Hypothalamus (tissue), 51 donors: ENCODE measurements around the gene MELK.

Experiments used
- DNase-seq, 51 donors: peaks; one replicate each; lab custom pipeline; 2025; lab: John Stamatoyannopoulos, UW

Gene MELK

GRCh38 chr9:36576866-36577265, 4.2 kb downstream of the MELK start:
- no peak for DNase-seq

DNA sequence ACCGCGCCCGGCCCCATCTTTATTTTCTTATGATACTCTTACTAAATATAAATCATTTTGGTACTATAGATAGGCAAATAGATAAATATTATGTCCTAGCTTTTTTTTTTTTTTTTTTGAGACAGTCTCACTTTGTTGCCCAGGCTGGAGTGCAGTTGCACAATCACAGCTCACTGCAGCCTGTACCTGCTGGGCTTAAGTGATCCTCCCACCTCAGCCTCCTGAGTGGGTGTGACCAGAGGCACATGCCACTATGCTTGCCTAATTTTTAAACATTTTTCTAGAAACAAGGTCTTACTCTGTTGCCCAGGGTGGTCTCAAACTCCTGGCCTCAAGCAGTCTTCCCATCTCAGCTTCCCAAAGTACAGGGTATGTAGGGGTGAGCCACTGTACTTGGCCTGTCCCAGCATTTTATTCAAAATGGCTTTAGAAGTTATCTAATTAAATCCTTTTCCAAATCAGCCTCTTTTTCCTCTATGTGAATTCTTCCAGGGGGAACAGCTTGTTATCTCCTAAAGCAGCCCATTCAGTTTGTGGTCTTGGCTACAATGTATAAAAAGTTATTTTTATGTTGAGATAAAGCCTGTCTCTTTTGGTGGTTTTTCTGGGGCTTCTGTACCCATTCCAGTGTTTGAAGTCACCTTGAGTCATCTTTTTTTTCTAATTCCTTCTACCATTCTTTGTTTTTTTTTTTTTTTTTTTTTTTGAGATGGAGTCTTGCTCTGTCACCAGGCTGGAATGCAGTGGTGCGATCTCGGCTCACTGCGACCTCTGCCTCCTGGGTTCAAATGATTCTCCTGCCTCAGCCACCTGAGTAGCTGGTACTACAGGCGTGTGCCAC, 12.1 kb downstream of the MELK start:
- DNase-seq: no peak

GRCh38 chr9:36590231-36590630, 17.5 kb downstream of the MELK start:
- no peak for DNase-seq

- DNase-seq: no peak
These were observed 20.3 kb downstream of the MELK start for GRCh38 chr9:36592801-36593583.

- DNase-seq: no peak
These were observed 21.5 kb downstream of the MELK start for GRCh38 chr9:36594213-36594612.

DNA sequence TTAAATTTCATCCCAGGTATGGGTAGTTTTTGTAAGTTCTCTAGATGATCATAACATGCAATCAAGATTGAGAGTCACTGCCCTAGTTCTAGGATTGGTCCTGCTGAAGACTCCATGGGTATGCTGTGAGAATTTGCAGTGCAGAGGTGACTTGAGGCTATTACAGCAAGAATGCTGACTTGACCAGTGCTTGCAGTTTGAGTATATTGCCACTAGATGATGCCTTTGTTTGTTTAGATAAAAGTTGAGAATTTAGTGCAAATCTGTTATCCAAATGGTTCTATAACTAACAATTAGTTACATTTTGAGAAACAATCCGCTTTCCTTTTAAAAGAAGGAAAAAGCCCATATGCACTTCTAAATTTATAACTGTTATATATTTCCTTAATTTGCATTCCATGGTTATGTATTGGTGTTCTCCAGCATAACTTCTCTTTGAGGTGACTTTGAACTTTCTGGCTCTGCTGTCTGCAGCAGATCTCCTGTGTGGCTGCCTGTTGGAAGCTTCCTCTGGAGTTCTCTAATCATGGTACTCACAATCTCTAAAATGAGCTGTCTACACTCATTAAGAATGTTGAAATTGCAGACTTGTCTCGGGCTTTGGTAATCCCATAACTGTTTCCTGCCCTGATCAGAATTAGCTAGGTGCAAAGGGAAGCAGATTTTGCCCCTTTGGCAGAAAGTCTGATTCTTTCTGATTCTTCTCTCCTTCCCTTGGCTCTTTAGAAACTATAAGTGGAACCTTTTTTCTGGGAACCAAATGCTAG, 24.9 kb downstream of the MELK start:
- DNase-seq: no peak

- DNase-seq: no peak
These were observed 25.6 kb downstream of the MELK start for GRCh38 chr9:36598273-36598672.

DNA sequence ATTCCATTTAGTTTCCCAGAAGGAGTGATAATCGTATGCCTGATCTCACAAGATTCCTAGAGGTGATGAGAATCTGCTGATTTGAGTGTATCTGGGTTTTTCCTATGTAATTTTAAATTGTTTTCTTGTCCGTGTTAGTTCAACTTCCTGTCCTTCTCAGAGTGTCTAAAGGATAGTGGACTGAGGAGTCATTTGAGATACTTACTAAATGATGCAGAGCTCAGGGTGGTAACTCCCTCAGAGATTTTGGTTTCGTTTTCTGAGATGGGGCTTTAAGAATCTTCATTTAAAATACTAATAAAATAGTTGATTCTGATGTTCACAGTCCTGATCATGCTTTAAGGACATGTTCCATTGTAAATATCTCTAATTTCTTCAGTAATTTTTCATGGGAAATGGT, 30.3 kb downstream of the MELK start:
- DNase-seq: no peak

GRCh38 chr9:36609306-36609705, 36.6 kb downstream of the MELK start:
- DNase-seq: no peak

GRCh38 chr9:36622121-36622520, 49.4 kb downstream of the MELK start:
- no peak for DNase-seq

DNA sequence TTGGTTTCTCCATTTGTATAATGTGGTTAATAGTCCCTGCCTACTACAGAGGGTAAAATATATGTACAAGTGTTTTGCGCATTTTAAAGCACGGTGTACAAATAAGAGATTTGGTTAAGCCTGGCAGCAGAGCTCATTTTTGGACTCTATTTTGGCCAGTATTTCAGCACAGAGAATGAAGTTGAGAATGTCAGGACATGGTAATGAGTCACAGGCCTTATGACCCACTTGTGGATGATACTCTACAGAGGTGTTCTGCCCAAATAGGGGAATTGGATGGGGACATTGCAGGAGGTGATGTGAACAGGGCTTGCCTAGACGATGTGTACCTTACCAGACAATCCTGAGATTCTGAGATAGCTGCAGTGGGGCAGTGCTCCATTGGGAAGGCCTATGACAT, 50.6 kb downstream of the MELK start:
- DNase-seq: no peak

DNA sequence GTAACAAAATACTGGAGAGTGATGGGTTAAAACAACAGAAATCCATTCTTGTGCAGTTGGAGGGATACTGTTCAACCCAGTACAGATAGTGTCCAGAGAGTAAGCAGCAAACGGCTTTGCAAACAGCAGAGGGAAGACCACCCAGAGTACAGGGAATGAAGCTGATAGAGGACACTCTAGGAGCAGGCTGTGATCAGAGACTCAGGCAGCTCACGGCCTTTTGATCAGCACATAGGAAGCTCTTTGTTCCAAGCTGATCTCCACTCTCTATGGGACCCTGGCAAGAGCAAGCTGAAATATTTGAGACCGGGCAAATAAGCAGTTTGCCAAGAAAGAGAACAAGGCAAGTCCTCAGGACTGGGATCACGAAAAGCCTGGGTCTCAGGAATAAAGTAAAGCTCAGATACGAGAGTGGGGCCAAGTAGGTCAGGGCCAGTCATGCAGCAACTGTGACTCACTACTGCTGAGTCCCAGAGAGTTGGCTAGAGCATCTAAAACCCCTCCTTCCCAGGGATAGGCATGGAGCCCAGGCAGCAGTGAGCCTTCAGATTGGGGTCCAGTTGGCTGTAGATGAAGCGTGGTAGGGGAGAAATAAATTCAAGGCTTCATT, 52.4 kb downstream of the MELK start:
- DNase-seq: peak in 40 of 51 donors; percentile 1 to 85 (median 42)

DNA sequence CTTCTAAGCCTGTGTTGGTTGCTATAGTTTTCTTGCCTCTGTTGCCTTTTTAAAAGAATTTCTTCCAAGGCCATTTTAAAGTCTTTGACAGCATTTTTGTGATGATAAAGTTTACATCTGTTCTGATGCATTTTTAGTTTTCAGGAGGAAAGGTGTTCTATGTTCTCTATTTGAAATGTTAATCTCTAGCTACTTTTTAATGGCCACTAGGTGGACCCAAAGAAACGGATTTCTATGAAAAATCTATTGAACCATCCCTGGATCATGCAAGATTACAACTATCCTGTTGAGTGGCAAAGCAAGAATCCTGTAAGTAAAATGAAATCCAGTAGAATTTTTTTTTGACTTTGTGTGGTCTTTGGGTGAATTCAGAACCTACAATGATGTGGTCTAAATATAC, 60.2 kb downstream of the MELK start:
- peak in 1 of 51 donors; percentile 19 for DNase-seq

- DNase-seq: no peak
These were observed 65.0 kb downstream of the MELK start for GRCh38 chr9:36637491-36638270.

DNA sequence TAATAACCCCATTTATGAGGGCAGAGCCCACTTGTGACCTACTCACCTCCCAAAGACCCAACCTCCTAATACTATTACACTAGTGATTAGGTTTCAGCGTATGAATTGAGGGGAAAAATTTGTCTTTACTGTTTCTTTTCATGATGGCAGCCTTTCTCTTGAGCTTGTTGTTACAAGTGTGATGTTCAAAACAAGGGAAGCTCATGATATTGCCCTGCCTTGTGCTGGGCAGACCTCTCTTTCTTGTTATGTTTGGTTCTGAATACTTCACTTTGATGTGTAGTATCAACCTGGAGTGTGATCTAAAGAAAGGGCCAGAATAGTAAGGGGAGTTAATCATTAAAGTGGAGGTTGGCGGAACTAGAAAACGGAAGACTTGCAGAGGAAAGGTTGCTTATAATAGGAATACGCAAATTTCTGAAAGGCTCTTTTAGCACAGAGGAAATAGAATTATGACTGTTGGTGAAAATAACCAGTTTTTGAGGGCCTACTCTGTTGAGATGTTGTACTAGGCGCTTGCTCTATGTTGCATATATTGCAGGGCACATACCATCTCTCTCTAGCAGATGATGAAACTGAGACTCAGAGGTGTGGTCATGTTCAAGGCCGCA, 68.2 kb downstream of the MELK start:
- no peak for DNase-seq

DNA sequence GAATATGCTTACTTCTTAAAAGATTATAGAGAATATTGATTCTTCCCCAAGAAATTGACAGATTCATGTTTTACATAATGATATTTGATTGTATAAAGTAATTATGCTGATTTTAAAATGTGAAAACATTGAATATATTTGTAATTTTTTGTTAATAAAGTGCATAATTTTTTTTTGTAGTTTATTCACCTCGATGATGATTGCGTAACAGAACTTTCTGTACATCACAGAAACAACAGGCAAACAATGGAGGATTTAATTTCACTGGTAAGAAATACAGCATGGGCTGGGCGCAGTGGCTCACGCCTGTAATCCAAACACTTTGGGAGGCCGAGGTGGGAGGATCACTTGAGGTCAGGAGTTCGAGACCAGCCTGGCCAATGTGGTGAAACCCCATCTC, 70.1 kb downstream of the MELK start:
- DNase-seq: no peak

DNA sequence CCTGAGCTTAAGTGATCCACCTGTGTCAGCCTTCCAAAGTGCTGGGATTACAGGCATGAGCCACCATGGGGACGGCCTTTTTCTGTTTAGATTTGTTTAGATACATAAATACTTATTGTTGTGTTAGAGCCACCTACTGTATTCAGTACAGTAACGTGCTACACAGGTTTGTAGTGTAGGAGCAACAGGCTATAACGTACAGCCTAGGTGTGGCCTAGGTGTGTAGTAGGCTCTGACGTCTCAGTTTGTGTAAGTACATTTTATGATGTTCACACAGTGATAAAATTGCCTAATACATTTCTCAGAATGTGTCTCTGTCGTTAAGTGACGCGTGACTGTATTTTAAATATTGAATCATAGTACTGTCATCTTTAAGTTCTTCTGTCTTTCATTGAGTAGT, 84.1 kb downstream of the MELK start:
- DNase-seq: no peak

- no peak for DNase-seq
These were observed 86.8 kb downstream of the MELK start for GRCh38 chr9:36659500-36659899.

DNA sequence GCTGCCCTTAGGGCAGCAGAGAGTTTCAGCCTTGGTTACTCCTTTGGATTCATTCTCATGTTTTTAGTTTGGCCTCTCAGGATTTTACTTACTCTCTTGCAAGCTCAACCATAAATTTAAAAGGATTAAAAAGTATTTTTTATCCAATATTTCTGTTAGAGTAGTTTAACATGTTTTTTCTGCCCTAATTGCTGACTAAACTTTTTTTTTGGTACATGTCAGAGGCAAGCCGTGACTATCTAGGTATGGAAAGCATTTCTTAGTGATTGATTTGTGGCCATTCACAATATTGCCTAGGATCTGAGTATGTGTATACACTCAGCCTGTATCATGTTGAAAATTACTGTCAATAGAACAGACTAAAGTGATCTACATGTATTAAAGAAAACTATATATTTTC, 92.1 kb downstream of the MELK start:
- no peak for DNase-seq

GRCh38 chr9:36665387-36665786, 92.7 kb downstream of the MELK start:
- DNase-seq: no peak
